Neural cell (in vitro differentiated cells): ENCODE results near the gene APBB2.

Source experiments
- EP300 ChIP-seq: fragments of 450-650 bp; conservative IDR thresholded peaks from 2 replicates; pipeline ENCODE4 v1.6.1; 2014; ENCODE audit warnings: antibody characterized with exemption, mild to moderate bottlenecking, moderate library complexity; ENCODE audit not compliant: poor library complexity, severe bottlenecking
- EZH2 ChIP-seq: fragments of 200-600, 300-800 bp; shearing (Covaris generic), sonication (generic); IDR thresholded peaks from 2 replicates; pipeline ENCODE4 v1.6.1; 2014; ENCODE audit warnings: antibody characterized with exemption, low read length, borderline replicate concordance, mild to moderate bottlenecking; ENCODE audit not compliant: insufficient read depth, poor library complexity, severe bottlenecking
- MXI1 ChIP-seq: fragments of 450-650 bp; conservative IDR thresholded peaks from 2 replicates; pipeline ENCODE4 v1.6.1; 2014; ENCODE audit warnings: antibody characterized with exemption, mild to moderate bottlenecking; ENCODE audit not compliant: poor library complexity, severe bottlenecking
- SMC3 ChIP-seq: fragments of 450-650 bp; conservative IDR thresholded peaks from 2 replicates; pipeline ENCODE4 v1.6.1; 2014; ENCODE audit warnings: antibody characterized with exemption, mild to moderate bottlenecking, moderate library complexity; ENCODE audit not compliant: poor library complexity
- TAF1 ChIP-seq: IDR thresholded peaks from 2 replicates; pipeline ENCODE4 v1.6.1; 2012; ENCODE audit warnings: low read depth
- TF ChIP-seq, protein P1 (sequence below): fragments of 450-650 bp; IDR thresholded peaks from 2 replicates; pipeline ENCODE4 v1.5.1; 2014; ENCODE audit warnings: antibody characterized with exemption, mild to moderate bottlenecking, moderate library complexity; ENCODE audit not compliant: poor library complexity, severe bottlenecking
- TF ChIP-seq, protein P2 (sequence below): IDR thresholded peaks from 2 replicates; pipeline ENCODE4 v1.6.1; 2012; ENCODE audit warnings: borderline replicate concordance

- TF ChIP-seq TAF1 = no peak
- TF ChIP-seq, protein P1, sequence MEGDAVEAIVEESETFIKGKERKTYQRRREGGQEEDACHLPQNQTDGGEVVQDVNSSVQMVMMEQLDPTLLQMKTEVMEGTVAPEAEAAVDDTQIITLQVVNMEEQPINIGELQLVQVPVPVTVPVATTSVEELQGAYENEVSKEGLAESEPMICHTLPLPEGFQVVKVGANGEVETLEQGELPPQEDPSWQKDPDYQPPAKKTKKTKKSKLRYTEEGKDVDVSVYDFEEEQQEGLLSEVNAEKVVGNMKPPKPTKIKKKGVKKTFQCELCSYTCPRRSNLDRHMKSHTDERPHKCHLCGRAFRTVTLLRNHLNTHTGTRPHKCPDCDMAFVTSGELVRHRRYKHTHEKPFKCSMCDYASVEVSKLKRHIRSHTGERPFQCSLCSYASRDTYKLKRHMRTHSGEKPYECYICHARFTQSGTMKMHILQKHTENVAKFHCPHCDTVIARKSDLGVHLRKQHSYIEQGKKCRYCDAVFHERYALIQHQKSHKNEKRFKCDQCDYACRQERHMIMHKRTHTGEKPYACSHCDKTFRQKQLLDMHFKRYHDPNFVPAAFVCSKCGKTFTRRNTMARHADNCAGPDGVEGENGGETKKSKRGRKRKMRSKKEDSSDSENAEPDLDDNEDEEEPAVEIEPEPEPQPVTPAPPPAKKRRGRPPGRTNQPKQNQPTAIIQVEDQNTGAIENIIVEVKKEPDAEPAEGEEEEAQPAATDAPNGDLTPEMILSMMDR = no peak
- no peak for TF ChIP-seq EZH2
- no peak for TF ChIP-seq EP300
- TF ChIP-seq SMC3 = no peak
- TF ChIP-seq MXI1 = no peak
- TF ChIP-seq, protein P2, sequence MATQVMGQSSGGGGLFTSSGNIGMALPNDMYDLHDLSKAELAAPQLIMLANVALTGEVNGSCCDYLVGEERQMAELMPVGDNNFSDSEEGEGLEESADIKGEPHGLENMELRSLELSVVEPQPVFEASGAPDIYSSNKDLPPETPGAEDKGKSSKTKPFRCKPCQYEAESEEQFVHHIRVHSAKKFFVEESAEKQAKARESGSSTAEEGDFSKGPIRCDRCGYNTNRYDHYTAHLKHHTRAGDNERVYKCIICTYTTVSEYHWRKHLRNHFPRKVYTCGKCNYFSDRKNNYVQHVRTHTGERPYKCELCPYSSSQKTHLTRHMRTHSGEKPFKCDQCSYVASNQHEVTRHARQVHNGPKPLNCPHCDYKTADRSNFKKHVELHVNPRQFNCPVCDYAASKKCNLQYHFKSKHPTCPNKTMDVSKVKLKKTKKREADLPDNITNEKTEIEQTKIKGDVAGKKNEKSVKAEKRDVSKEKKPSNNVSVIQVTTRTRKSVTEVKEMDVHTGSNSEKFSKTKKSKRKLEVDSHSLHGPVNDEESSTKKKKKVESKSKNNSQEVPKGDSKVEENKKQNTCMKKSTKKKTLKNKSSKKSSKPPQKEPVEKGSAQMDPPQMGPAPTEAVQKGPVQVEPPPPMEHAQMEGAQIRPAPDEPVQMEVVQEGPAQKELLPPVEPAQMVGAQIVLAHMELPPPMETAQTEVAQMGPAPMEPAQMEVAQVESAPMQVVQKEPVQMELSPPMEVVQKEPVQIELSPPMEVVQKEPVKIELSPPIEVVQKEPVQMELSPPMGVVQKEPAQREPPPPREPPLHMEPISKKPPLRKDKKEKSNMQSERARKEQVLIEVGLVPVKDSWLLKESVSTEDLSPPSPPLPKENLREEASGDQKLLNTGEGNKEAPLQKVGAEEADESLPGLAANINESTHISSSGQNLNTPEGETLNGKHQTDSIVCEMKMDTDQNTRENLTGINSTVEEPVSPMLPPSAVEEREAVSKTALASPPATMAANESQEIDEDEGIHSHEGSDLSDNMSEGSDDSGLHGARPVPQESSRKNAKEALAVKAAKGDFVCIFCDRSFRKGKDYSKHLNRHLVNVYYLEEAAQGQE = no peak
These were observed 71.7 kb downstream of the APBB2 start for GRCh38 chr4:41142376-41143310.
